Measurements from ENCODE around the gene VPS35. TPM values are rescaled to one million over a fixed set of nuclear protein-coding genes. Genes with fewer than 3 reads are reported as not detected.

VPS35 gene
- total and polyA plus RNA-seq, 2 of the 13 experiments (the other 11 are each of a cell fraction or from before 2014, with no cell fraction given), result 30.7 to 136 TPM

DNA sequence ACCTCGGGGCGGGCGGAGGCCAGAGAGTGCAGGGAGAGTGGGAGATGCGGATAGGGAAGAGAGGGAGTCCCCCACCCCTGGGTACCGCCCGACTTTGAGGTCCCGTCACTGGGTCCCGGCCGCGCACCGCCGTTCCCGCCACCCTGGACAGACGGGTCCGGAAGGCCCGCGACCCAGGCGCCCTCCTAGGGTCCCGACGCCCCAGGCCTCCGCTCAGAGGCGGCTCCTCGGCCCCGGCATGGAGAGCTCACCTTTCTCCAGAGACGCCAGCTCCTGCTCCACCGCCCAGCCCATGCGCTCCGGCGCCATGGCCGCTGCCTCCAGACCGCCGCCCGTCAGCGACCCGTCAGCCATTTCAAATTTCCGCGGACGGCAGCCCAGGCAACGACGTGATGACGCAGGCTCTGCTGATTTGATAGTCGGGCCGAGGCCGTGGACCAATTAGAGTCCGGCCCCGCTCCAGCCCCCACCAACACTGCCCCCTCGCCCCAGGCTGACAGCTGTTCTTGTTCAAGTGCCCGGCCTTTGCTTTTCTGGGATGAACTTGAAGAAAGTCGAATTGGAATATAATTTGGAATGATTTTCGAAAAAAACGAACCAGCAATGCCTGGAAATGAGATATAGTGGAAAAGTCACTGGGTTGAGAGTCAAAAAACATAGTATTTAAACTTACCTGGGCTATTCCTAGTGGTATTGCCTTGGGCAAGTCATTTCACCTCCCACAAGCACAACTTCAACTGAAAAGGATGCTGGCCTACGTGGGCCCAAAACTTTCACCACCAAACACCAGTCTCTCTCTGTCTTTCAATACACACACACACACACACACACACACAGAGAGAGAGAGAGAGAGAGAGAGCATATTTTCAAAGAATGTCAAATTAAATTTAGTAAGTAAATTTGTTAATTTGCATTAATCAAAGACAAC is 67.7 kb downstream of the VPS35 start, which contains the start of gene SHCBP1 (continued):
- TF ChIP-seq ZBTB43 (CRISPR knock-in tag; conservative IDR thresholded peaks at IDR 0.05), result 0 out of 2 replicates have a peak, but pooled peaks have one; percentile 47
- peak; percentile 63; the same call in 1 of the 2 replicates for TF ChIP-seq ZNF580 (CRISPR knock-in tag; IDR thresholded peaks at IDR 0.05; ENCODE audit: borderline replicate concordance, low read depth)
- peak; percentile 72 for TF ChIP-seq POLR2AphosphoS5 (IDR thresholded peaks at IDR 0.05; ENCODE audit: low read depth, low read length)
- peak; percentile 93 for TF ChIP-seq CREB1 (IDR thresholded peaks at IDR 0.05)
- TF ChIP-seq CREB1 (CRISPR knock-in tag; IDR thresholded peaks at IDR 0.05), result peak; percentile 92
- TF ChIP-seq, protein P1, sequence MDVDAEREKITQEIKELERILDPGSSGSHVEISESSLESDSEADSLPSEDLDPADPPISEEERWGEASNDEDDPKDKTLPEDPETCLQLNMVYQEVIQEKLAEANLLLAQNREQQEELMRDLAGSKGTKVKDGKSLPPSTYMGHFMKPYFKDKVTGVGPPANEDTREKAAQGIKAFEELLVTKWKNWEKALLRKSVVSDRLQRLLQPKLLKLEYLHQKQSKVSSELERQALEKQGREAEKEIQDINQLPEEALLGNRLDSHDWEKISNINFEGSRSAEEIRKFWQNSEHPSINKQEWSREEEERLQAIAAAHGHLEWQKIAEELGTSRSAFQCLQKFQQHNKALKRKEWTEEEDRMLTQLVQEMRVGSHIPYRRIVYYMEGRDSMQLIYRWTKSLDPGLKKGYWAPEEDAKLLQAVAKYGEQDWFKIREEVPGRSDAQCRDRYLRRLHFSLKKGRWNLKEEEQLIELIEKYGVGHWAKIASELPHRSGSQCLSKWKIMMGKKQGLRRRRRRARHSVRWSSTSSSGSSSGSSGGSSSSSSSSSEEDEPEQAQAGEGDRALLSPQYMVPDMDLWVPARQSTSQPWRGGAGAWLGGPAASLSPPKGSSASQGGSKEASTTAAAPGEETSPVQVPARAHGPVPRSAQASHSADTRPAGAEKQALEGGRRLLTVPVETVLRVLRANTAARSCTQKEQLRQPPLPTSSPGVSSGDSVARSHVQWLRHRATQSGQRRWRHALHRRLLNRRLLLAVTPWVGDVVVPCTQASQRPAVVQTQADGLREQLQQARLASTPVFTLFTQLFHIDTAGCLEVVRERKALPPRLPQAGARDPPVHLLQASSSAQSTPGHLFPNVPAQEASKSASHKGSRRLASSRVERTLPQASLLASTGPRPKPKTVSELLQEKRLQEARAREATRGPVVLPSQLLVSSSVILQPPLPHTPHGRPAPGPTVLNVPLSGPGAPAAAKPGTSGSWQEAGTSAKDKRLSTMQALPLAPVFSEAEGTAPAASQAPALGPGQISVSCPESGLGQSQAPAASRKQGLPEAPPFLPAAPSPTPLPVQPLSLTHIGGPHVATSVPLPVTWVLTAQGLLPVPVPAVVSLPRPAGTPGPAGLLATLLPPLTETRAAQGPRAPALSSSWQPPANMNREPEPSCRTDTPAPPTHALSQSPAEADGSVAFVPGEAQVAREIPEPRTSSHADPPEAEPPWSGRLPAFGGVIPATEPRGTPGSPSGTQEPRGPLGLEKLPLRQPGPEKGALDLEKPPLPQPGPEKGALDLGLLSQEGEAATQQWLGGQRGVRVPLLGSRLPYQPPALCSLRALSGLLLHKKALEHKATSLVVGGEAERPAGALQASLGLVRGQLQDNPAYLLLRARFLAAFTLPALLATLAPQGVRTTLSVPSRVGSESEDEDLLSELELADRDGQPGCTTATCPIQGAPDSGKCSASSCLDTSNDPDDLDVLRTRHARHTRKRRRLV (CRISPR knock-in tag; IDR thresholded peaks at IDR 0.05), result no peak
- TF ChIP-seq ISX (CRISPR knock-in tag; conservative IDR thresholded peaks at IDR 0.05), result 0 out of 2 replicates have a peak, but pooled peaks have one; percentile 64
- 0 out of 2 replicates have a peak, but pooled peaks have one; percentile 7 for TF ChIP-seq NFE2 (CRISPR knock-in tag; IDR thresholded peaks at IDR 0.05)
- peak; percentile 68; the same call in 1 of the 2 replicates for TF ChIP-seq SMAD1 (CRISPR knock-in tag; IDR thresholded peaks at IDR 0.05; ENCODE audit: borderline replicate concordance, low read depth)
- TF ChIP-seq SALL2 (CRISPR knock-in tag; IDR thresholded peaks at IDR 0.05), result peak; percentile 80; the same call in 1 of the 2 replicates
- no peak; the same call in 1 of the 2 replicates for TF ChIP-seq SMAD9 (CRISPR knock-in tag; IDR thresholded peaks at IDR 0.05)
- no peak; the same call in 1 of the 2 replicates for TF ChIP-seq ZNF296 (CRISPR knock-in tag; conservative IDR thresholded peaks at IDR 0.05)
- TF ChIP-seq ZSCAN20 (CRISPR knock-in tag; IDR thresholded peaks at IDR 0.05; ENCODE audit: borderline replicate concordance), result peak; percentile 80; the same call in 1 of the 2 replicates
- no peak for TF ChIP-seq ZSCAN30 (CRISPR knock-in tag; IDR thresholded peaks at IDR 0.05)
- 0 out of 2 replicates have a peak, but pooled peaks have one; percentile 47 for TF ChIP-seq IRF1 (CRISPR knock-in tag; IDR thresholded peaks at IDR 0.05; ENCODE audit: low read depth)
- no peak for TF ChIP-seq ZNF878 (CRISPR knock-in tag; IDR thresholded peaks at IDR 0.05)
- TF ChIP-seq PTBP1 (IDR thresholded peaks at IDR 0.05; ENCODE audit: low read depth, low read length, poor library complexity, severe bottlenecking), result no peak
- TF ChIP-seq MYNN (CRISPR knock-in tag; IDR thresholded peaks at IDR 0.05; ENCODE audit: low read depth), result no peak
- peak; percentile 89 for TF ChIP-seq TAF1 (CRISPR knock-in tag; IDR thresholded peaks at IDR 0.05)
- peak; percentile 51; the same call in 1 of the 2 replicates for TF ChIP-seq ZNF557 (CRISPR knock-in tag; IDR thresholded peaks at IDR 0.05)
